Measurements from ENCODE around the gene MAGI2.

- no peak for TF ChIP-seq EZH2 (IDR thresholded peaks at IDR 0.05; ENCODE audit: insufficient read depth, poor library complexity, severe bottlenecking)
- no peak for TF ChIP-seq EZH2phosphoT487 (IDR thresholded peaks at IDR 0.05; ENCODE audit: insufficient read depth, low read depth)
Measured at GRCh38 chr7:78955329-78955728, 498.1 kb downstream of the MAGI2 start.
